GM23248 (cell line): ENCODE results near the gene LINC00237. TPM values are rescaled to one million over a fixed set of nuclear protein-coding genes. Genes with fewer than 3 reads are reported as not detected.
A peak's percentile ranks its signal among the peaks of the same experiment; 100 is the strongest.

ENCODE experiments used
- DNase-seq: peaks from one replicate; pipeline ENCODE4 v3.0.0-alpha.2; 2015
- H2AFZ ChIP-seq: fragments of 200-600 bp; sonication (generic); 2 replicates; pipeline ENCODE4 v1.6.1; 2016; ENCODE audit warnings: antibody characterized with exemption
- H3F3A ChIP-seq: fragments of 200-600 bp; sonication (generic); 2 replicates; pipeline ENCODE4 v1.6.1; 2016; ENCODE audit warnings: mild to moderate bottlenecking, antibody characterized with exemption, mixed run types; ENCODE audit not compliant: insufficient read depth
- H3K27ac ChIP-seq: fragments of 200-600 bp; sonication (generic); 2 replicates; pipeline ENCODE4 v1.5.1; 2016; ENCODE audit warnings: mild to moderate bottlenecking
- H3K27me3 ChIP-seq: fragments of 200-600 bp; sonication (generic); replicated peaks from 2 replicates; pipeline ENCODE4 v1.6.1; 2016; ENCODE audit warnings: mild to moderate bottlenecking; ENCODE audit not compliant: insufficient read depth
- H3K36me3 ChIP-seq: fragments of 200-600 bp; sonication (generic); 2 replicates; pipeline ENCODE4 v1.6.1; 2016; ENCODE audit warnings: low read depth, mild to moderate bottlenecking
- H3K4me1 ChIP-seq: fragments of 200-600 bp; sonication (generic); 2 replicates; pipeline ENCODE4 v1.6.1; 2016; ENCODE audit warnings: mild to moderate bottlenecking; ENCODE audit not compliant: insufficient read depth
- H3K4me2 ChIP-seq: fragments of 200-600 bp; sonication (generic); one replicate; pipeline ENCODE4 v1.6.1; 2016; ENCODE audit warnings: mild to moderate bottlenecking; ENCODE audit not compliant: unreplicated experiment
- H3K4me3 ChIP-seq: fragments of 200-600 bp; sonication (generic); 2 replicates; pipeline ENCODE4 v1.5.1; 2016; ENCODE audit warnings: mild to moderate bottlenecking
- H3K79me2 ChIP-seq: fragments of 200-600 bp; sonication (generic); 2 replicates; pipeline ENCODE4 v1.6.1; 2016; ENCODE audit warnings: mild to moderate bottlenecking; ENCODE audit not compliant: insufficient read depth
- H3K9ac ChIP-seq: fragments of 200-600 bp; sonication (generic); 2 replicates; pipeline ENCODE4 v1.6.1; 2016; ENCODE audit warnings: mild to moderate bottlenecking
- H3K9me2 ChIP-seq: fragments of 200-600 bp; sonication (generic); 2 replicates; pipeline ENCODE4 v1.6.1; 2016; ENCODE audit warnings: mixed run types, mild to moderate bottlenecking, moderate library complexity; ENCODE audit not compliant: insufficient read depth
- H3K9me3 ChIP-seq: fragments of 200-600 bp; sonication (generic); one replicate; pipeline ENCODE4 v1.6.1; 2017; ENCODE audit warnings: low read depth
- H4K20me1 ChIP-seq: fragments of 200-600 bp; sonication (generic); 2 replicates; pipeline ENCODE4 v1.6.0; 2016; ENCODE audit not compliant: insufficient read depth
- EZH2 ChIP-seq: fragments of 200-600 bp; sonication (generic); IDR thresholded peaks from 2 replicates; pipeline ENCODE4 v1.6.1; 2018; ENCODE audit warnings: antibody characterized with exemption, mild to moderate bottlenecking; ENCODE audit not compliant: insufficient read depth, poor library complexity, severe bottlenecking
- EZH2phosphoT487 ChIP-seq: fragments of 200-600 bp; sonication (generic); IDR thresholded peaks from 2 replicates; pipeline ENCODE4 v1.6.1; 2018; ENCODE audit warnings: antibody characterized with exemption, moderate library complexity, mild to moderate bottlenecking, low read depth; ENCODE audit not compliant: insufficient read depth
- WGBS, 2 experiments: methylation state at CpG; one replicate each; pipeline ENCODE4 v1.1.6; 2015 to 2017; ENCODE audit warnings: low lambda C conversion rate in 2 of 2, low coverage in 1 of 2; ENCODE audit errors: missing lambda C conversion rate in 2 of 2; 5-methylcytosine and 5-hydroxymethylcytosine counted together
- in situ Hi-C: fragments of 300-500 bp; cut with MboI; formaldehyde crosslinking; loops from 2 replicates; pipeline ENCODE4 v1.15.0; 2020
- polyA plus RNA-seq: library from polyadenylated mRNA; unstranded; fragments of >200 nt; fragmentation: Nextera tagmentation; extraction: Ambion mirVana; gene quantifications from 2 replicates; pipeline ENCODE4 v1.2.1, GENCODE V29; 2016
- total RNA-seq: library from RNA; depleted of rRNA; stranded (reverse); fragments of >200 nt; shearing (Covaris generic); gene quantifications from 2 replicates; pipeline ENCODE4 v1.2.3, GENCODE V29; 2014

Gene LINC00237
- total and polyA plus RNA-seq, 2 experiments from 2014 or later, result not detected

DNA sequence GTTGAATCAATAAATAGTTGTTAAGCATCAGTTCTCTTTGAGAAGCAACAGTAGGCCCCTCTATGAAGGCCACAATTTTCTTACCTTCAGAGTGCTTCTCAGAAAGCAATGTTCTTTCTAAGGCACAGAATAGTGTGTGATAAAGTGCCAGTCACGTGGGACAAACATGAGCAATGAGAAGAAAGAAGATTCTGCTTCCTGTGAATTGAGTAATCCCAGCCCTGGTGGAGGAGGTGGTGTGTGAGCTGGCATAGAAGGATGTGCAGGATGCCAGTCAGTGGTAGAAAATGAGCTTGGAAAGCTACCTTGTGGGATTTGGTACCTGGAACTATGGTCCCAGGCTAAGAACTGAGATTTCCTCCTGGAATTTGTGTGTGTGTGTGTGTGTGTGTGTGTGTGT, 41.4 kb upstream of the LINC00237 start:
- TF ChIP-seq EZH2phosphoT487 (no peak), EZH2 (no peak)
- no peaks in the 10 kb centered on the region for H3K79me2 ChIP-seq
- H3K4me1 ChIP-seq, result peaks cover 7% of the 10 kb centered on the region
- peak; percentile 63 for DNase-seq
- H3K9ac ChIP-seq, result no peak overlapping the region
- WGBS, 2 experiments, result 69 to 70% methylated on average over 1 of the region's 1 CpG
- no peak overlapping the region for H2AFZ ChIP-seq
- in situ Hi-C loops, result no loop called here
- no peak overlapping the region for H3K4me3 ChIP-seq
- H3K27ac ChIP-seq, result no peak overlapping the region
- H3K9me3 ChIP-seq, result no peaks in the 10 kb centered on the region
- peaks cover 5% of the 10 kb centered on the region; the same call in 1 of the 2 replicates for H3K36me3 ChIP-seq
- no peaks in the 10 kb centered on the region for H3K9me2 ChIP-seq
- H3F3A ChIP-seq, result no peaks in the 10 kb centered on the region
- no peak overlapping the region for H3K4me2 ChIP-seq
- H3K27me3 ChIP-seq, result no peaks in the 10 kb centered on the region
- no peaks in the 10 kb centered on the region for H4K20me1 ChIP-seq

DNA sequence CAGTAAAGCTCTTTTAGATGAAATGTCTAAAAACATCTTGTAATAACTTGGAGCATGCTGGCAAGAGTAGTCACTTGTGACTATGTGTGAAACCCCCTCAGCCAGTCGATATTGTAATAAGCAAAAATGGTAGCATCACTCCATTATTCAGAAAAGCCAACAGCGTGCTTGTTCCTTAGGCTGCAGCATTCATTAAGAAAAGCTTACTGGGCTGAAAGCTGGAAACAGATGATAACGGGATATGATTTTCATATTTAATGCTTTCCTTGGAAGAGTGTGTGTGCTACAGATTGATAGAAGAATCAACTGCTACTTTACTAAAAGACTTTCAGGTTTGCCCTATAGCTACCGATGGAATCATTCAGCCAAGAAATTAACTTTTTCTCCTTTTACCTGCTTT, 40.1 kb upstream of the LINC00237 start:
- H3F3A ChIP-seq, result no peaks in the 10 kb centered on the region
- peaks cover 7% of the 10 kb centered on the region for H3K4me1 ChIP-seq
- 94 to 96% methylated on average over 4 of the region's 4 CpGs for WGBS, 2 experiments
- H3K9me3 ChIP-seq, result no peaks in the 10 kb centered on the region
- H3K9ac ChIP-seq, result no peak overlapping the region
- H3K9me2 ChIP-seq, result no peaks in the 10 kb centered on the region
- H3K79me2 ChIP-seq, result no peaks in the 10 kb centered on the region
- no peaks in the 10 kb centered on the region for H4K20me1 ChIP-seq
- H3K27ac ChIP-seq, result no peak overlapping the region
- in situ Hi-C loops, result no loop called here
- H3K27me3 ChIP-seq, result no peaks in the 10 kb centered on the region
- TF ChIP-seq EZH2phosphoT487 (no peak), EZH2 (no peak)
- H2AFZ ChIP-seq, result no peak overlapping the region
- H3K4me3 ChIP-seq, result no peak overlapping the region
- no peak overlapping the region for H3K4me2 ChIP-seq
- peaks cover 5% of the 10 kb centered on the region; the same call in 1 of the 2 replicates for H3K36me3 ChIP-seq
- DNase-seq, result no peak

- H4K20me1 ChIP-seq, result no peaks in the 10 kb centered on the region
- no peak for TF ChIP-seq EZH2phosphoT487
- TF ChIP-seq EZH2, result no peak
- WGBS, 2 experiments, result 89 to 92% methylated on average over 3 of the region's 3 CpGs
- no peaks in the 10 kb centered on the region for H3K27me3 ChIP-seq
- H3K27ac ChIP-seq, result no peak overlapping the region
- no peak overlapping the region for H3K4me2 ChIP-seq
- H3K9ac ChIP-seq, result no peak overlapping the region
- peaks cover 5% of the 10 kb centered on the region; the same call in 1 of the 2 replicates for H3K36me3 ChIP-seq
- DNase-seq, result no peak
- H3K4me1 ChIP-seq, result peaks cover 7% of the 10 kb centered on the region
- no peak overlapping the region for H3K4me3 ChIP-seq
- no peak overlapping the region for H2AFZ ChIP-seq
- in situ Hi-C loops, result no loop called here
- no peaks in the 10 kb centered on the region for H3F3A ChIP-seq
- H3K9me3 ChIP-seq, result no peaks in the 10 kb centered on the region
- H3K79me2 ChIP-seq, result no peaks in the 10 kb centered on the region
- no peaks in the 10 kb centered on the region for H3K9me2 ChIP-seq
These were observed 39.3 kb upstream of the LINC00237 start for GRCh38 chr20:21145424-21145823.

DNA sequence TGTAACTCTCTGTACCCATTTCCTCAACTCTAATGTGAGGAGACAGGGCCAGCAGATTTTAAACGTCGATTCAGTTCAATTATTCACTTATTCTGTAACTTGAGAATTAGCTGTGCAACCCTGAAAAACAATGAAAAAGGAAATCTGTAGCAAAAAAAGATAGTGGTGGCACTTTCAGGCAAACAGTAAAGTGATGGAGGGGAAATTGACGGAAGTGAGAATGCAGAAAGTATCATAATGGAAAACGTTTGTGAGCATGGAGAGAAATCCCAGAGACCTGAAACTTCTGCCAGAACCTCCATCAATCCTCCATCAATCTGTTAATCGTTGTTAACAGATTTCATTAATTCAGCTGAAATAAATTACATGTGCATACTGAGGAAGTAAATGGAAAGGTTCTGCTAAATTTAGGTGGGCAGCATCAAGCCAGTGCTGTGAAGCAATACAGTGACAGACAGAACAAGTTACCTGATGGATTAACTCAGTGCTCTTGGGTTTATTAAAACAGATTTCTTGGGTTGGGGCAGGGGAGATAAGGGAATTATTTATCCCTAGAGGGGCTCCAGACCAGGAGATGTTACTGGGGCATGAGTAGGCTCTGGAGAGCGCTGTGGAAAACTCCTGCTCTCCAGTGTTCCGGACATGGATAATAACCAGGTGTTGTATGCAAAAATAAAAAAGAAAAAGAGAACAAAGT, 37.2 kb upstream of the LINC00237 start:
- DNase-seq, result no peak
- Histone ChIP-seq H3K27me3 (no peaks in the 10 kb centered on the region), H3K79me2 (no peaks in the 10 kb centered on the region), H3K27ac (no peak overlapping the region), H2AFZ (no peak overlapping the region), H3K4me2 (no peak overlapping the region), H4K20me1 (no peaks in the 10 kb centered on the region), H3K4me3 (no peak overlapping the region), H3F3A (no peaks in the 10 kb centered on the region), H3K36me3 (peaks cover 5% of the 10 kb centered on the region; the same call in 1 of the 2 replicates), H3K9me3 (no peaks in the 10 kb centered on the region), H3K9ac (no peak overlapping the region), H3K9me2 (no peaks in the 10 kb centered on the region), H3K4me1 (peaks cover 7% of the 10 kb centered on the region)
- WGBS, 2 experiments, result 75 to 78% methylated on average over 7 of the region's 7 CpGs
- no peak for TF ChIP-seq EZH2phosphoT487
- no peak for TF ChIP-seq EZH2
- in situ Hi-C loops, result no loop called here
